Measurements from ENCODE around the gene AZU1.
A peak's percentile ranks its signal among the peaks of the same experiment; 100 is the strongest.

Gene AZU1

GRCh38 chr19:797528-798414, 29.9 kb upstream of the AZU1 start:
- DNase-seq = peak; percentile 87 to 90

GRCh38 chr19:798415-799075, 29.1 kb upstream of the AZU1 start:
- DNase-seq = no peak

- peak in 1 of 2 experiments; percentile 34 for DNase-seq
These were observed 28.4 kb upstream of the AZU1 start for GRCh38 chr19:799076-799881.

GRCh38 chr19:800360-801029, 27.1 kb upstream of the AZU1 start:
- no peak for DNase-seq

GRCh38 chr19:801030-801860, 26.4 kb upstream of the AZU1 start:
- DNase-seq = no peak

GRCh38 chr19:801861-802497, 25.7 kb upstream of the AZU1 start:
- DNase-seq = no peak

- DNase-seq = no peak
These were observed 25.0 kb upstream of the AZU1 start for GRCh38 chr19:802498-803098.

- no peak for DNase-seq
These were observed 24.5 kb upstream of the AZU1 start for GRCh38 chr19:803099-803561.

GRCh38 chr19:803686-804418, 23.8 kb upstream of the AZU1 start:
- DNase-seq = no peak

GRCh38 chr19:804419-805165, 23.0 kb upstream of the AZU1 start:
- DNase-seq = no peak

GRCh38 chr19:805166-805551, 22.5 kb upstream of the AZU1 start:
- DNase-seq = no peak

- no peak for DNase-seq
These were observed 21.8 kb upstream of the AZU1 start for GRCh38 chr19:805600-806550.

GRCh38 chr19:806815-807421, 20.7 kb upstream of the AZU1 start:
- DNase-seq = no peak

- DNase-seq = no peak
These were observed 19.8 kb upstream of the AZU1 start for GRCh38 chr19:807627-808422.

GRCh38 chr19:808423-808775, 19.2 kb upstream of the AZU1 start:
- no peak for DNase-seq

- DNase-seq = no peak
These were observed 17.4 kb upstream of the AZU1 start for GRCh38 chr19:810077-810855.

Data from activated CD4-positive, alpha-beta T cell treated with anti-CD3 and anti-CD28 coated beads, Interleukin-2, amount 50 U/mL, for 48 hours (primary cell).